HG03196 (cell line): ENCODE results near the gene STX16.

ENCODE experiments used
- ATAC-seq: cut with Tn5 transposase; IDR thresholded peaks from one replicate; pipeline ENCODE4 v1.9.1; 2021; ENCODE audit not compliant: unreplicated experiment

STX16 gene

DNA sequence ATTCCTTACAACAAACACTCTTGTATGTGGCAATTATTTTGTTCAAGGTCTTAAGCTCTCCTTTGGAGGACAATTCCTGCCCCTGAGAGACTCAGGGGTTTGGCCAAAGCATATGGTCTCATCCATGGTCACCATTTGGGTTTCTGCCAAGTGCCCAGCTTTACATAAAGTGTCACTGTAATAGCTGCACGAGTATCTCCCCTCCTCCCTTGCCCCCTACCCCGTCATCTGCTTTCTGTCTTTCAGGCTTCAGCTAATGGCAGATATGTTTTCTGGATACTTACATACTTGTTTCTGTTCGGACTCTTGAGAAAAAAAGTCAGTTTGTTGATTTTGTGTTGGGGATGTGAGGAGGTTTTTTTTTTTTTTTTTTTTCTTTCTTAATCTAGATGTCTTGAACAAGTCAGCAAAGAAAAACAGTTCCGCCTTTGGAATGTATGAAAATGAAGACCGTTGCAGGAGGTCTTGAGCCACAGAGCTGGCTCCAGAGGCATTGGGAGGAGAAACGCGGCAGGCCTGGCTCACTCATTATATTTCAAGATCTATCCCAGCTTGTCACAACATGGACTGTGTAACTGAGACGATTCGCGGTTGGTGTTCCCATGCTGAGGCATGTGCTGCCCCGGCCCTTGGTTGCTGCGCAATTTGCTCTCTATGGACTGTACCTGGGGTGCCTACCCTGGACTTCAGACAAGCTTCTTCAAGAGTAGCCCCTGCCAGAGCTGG lies 32.6 kb upstream of the STX16 start:
- no peak for ATAC-seq

GRCh38 chr20:58619077-58619863 lies 31.8 kb upstream of the STX16 start:
- ATAC-seq = no peak

- no peak for ATAC-seq
Measured at GRCh38 chr20:58619864-58620431, 31.1 kb upstream of the STX16 start.

DNA sequence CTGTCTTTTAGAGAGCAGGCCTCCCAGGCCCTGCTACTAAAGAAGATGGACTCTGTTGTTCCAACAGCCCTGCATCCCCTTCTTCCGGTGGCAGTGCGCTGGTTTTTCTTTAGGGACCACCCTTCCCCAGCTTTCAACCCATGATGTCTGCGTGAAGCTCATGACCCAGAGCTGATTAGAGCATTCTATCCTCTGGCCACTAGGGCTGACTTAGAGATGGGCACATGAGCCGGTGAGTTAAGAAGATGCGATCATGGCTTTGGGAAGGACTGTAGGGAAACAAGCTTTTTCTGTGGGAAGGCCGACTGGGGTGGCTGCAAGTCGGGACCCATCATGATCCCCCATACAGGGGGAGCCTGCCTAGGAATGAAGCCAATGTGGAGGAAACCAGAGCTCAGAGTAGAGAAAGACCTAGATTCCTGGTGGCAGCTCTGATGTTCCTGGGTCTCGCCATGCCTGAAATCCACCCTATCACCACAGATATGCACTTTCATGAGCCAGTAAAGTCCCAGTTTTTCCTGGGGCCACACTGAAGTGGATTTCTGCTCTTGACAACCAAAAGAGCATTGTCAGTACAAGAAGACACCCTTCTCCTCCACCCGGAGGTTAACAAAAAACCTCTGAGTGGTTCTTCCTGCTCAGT lies 29.1 kb upstream of the STX16 start:
- no peak for ATAC-seq

- ATAC-seq = no peak
Measured at GRCh38 chr20:58622671-58623578, 28.2 kb upstream of the STX16 start.

DNA sequence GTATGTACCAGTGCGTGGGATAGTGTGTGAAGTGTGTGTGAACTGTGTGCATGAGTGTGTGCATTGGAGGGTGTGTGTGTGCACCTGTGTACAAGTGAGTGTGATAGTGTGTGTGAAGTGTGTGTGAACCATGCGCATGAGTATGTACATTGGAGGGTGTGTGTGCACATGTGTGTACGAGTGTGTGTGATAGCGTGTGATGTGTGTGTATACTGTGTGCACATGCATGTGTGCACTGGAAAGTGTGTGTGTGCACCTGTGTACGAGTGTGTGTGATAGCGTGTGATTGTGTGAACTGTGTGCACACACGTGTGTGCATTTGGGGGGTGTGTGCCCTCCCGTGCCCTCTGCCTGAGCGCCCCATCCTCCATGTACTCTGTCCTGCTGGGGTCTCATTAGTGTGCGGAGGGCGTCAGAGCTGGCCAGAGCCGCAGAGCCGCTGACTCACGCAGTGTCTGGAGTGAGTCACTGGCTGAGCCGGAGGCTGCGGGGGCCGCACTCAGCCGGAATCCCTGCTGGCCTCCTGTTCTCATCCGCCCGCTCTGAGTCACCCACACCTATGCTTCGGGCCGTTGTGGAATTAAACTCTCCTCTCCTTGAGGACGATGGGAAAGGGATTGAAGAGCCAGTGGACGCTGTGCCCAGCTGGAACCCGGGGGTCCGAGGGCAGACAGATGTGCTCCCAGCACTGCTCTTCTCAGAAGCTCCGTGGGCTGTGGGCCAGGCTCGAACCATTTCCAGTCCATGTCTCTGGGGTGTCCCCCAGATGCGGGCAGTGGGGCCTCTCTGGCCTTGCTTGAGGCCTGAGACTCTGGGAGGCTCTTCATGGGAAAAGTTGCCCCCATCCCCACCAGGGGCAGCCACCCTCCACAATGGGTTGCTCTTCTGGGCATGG lies 27.3 kb upstream of the STX16 start:
- ATAC-seq = no peak

DNA sequence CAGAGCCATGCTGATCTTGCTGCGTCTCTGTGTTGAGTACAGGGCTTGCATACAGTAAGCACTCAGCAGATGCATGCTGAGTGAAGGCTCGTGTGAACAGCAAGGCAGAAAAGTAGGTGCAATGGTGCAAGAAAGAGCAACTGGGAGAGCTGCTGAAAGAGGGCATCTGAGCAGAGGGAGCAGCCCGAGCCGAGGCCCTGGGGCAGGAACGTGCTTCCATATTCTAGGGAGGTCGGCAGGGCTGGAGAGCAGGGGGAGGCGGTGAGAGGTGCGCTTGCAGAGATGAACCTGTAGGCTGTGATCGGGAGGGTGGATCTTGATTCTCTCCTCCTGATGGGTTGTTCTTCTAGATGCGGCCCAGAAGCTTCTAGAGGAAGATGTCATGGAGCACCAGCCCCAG lies 26.4 kb upstream of the STX16 start:
- no peak for ATAC-seq

DNA sequence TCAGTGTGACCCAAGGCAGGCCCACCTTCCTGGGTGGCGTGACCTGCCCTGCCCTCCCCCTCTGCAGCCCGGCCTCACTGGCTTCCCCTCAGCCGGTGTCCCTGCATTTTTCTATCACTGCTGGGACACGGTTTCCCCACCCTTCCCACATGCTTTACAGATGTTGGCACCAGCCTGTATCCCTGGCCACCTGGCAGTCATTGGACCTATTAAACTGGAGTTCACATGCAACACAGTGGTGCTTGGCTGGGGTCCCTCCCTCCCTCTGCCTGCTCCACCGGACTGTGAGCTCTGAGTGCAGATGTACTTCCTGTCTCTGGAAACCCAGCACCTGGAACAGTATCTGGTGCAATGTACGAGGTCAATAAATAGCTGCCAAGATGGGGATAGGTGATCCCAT lies 25.5 kb upstream of the STX16 start:
- no peak for ATAC-seq

- no peak for ATAC-seq
Measured at GRCh38 chr20:58626051-58626450, 25.0 kb upstream of the STX16 start.

- ATAC-seq = no peak
Measured at GRCh38 chr20:58627212-58628072, 23.6 kb upstream of the STX16 start.

- ATAC-seq = no peak
Measured at GRCh38 chr20:58628491-58629214, 22.4 kb upstream of the STX16 start.

- no peak for ATAC-seq
Measured at GRCh38 chr20:58629215-58629580, 21.9 kb upstream of the STX16 start.

DNA sequence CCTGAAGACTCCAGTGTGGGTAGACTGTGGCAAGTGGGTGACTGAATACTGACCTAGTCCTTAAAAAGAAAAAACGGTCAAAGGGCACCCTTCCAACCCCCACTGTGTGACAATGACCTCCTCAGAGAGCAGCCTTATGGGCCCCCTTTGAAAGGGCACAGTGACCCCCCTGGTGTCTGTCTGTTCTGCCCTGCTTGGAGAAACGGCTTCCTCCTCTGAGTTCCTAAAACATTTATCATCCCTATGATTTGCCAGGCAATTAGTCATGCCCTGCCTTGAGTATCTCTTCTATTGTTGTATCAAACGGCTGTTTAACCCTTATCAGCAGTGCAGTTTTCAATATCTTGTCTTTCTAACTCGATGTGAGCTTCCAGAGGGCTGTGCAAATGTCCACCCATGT lies 21.0 kb upstream of the STX16 start:
- no peak for ATAC-seq

GRCh38 chr20:58633161-58634053 lies 17.7 kb upstream of the STX16 start:
- ATAC-seq = no peak

DNA sequence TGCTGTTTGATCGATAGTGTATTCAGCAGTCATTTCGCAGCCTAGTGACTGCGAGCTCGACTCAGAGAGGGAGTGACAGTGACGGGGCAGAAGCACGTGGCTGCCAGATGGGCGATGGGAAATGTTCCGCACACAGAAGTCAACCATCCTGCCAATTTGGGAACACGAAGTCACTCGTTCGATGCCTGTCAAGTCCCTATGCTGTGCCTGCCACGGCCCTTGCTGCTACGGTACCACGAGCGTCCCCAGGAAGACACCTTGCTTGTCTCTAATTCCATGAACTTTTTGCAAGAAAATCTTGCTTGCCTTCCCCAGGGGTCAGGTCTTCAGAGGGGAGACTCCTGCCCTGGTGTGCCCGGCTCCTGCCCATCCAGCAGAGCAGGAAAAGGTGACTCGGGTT lies 17.0 kb upstream of the STX16 start:
- no peak for ATAC-seq

DNA sequence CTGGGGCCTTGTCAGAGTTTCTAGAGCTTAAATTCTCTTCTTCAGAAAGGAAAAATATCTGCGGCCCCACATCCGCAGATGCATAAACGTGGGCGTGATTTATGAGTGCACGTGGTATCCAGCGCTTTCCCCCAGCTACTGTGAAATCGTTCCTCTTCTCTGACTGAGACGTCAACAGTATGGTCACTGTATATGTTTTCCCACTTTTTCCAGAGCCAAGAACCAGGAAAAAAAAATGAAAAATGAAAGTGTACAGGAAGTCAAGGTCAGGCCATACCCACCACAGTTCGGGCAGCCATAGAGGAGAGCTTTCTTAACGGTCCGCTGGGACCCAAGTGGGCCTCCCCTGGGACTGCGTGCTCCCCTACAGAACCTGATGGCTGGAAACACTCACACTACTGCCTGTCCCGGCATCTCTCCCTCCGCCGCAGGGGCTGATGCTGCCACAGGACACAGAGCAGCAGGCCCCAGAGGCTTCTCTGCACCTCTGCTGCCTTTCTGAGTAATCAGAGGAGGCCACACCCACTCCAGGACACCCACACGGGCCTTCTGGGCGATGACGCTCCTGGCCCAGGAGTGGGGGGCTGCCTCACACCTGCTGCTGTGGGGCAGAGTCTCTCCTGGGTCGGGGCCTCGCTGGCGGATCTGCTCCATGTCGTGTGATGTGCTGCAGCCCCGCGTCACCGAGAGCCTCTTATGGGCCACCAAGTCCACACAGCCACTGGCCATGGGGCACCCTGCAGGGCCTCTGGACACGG lies 16.4 kb upstream of the STX16 start:
- no peak for ATAC-seq
